ENCODE data around the gene OR13J1.

Gene OR13J1

DNA sequence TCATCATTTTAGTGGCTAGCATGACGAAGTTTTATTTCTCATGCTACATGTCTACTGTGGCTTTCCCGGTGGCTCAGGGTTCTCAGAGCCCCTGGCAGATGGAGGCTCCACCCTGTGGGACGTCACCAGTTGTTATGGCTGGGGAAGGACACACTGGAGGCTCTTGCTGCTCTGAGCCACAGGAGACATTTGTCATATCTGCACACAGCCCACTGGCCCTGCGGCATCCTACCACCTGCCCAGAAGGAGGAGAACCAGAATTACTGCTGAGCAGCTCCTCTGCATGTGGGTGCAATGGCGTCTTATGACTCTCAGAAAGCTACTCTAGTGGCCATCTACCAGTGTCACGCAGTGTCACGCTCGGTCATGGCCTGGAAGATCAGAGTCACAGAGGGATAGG is 6.6 kb downstream of the OR13J1 start:
- no peak for FAIRE-seq

DNA sequence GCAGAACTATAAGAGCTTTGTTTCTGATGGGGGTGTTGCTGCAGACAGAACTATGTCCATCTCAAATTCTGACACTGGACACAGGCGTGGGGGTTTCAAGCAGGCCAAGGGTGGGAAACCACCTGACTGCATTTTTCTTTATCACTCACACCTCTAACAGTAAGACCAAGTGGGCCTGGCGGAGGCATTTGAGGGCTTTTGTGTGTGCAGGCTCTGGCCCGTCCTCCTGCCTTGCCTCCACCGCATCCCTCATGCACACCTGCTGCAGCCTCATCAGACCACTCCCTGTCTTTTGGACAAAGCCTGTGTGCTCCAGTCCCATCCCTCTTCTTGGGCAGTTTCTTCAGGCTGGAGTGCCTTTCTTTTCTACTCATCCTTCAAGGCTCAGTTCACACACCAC is 7.9 kb downstream of the OR13J1 start:
- TF ChIP-seq, protein P1, sequence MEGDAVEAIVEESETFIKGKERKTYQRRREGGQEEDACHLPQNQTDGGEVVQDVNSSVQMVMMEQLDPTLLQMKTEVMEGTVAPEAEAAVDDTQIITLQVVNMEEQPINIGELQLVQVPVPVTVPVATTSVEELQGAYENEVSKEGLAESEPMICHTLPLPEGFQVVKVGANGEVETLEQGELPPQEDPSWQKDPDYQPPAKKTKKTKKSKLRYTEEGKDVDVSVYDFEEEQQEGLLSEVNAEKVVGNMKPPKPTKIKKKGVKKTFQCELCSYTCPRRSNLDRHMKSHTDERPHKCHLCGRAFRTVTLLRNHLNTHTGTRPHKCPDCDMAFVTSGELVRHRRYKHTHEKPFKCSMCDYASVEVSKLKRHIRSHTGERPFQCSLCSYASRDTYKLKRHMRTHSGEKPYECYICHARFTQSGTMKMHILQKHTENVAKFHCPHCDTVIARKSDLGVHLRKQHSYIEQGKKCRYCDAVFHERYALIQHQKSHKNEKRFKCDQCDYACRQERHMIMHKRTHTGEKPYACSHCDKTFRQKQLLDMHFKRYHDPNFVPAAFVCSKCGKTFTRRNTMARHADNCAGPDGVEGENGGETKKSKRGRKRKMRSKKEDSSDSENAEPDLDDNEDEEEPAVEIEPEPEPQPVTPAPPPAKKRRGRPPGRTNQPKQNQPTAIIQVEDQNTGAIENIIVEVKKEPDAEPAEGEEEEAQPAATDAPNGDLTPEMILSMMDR (IDR thresholded peaks at IDR 0.05; ENCODE audit: insufficient read depth, missing control alignments), result no peak
- no peak for DNase-seq (ENCODE audit: insufficient read length, low spot score)
- no peak for FAIRE-seq

More for the DNA sequence above, 6.6 kb downstream of the OR13J1 start:
- no peak for DNase-seq (ENCODE audit: insufficient read length, low spot score)
- TF ChIP-seq, protein P1 (IDR thresholded peaks at IDR 0.05; ENCODE audit: insufficient read depth, missing control alignments), result no peak

DNA sequence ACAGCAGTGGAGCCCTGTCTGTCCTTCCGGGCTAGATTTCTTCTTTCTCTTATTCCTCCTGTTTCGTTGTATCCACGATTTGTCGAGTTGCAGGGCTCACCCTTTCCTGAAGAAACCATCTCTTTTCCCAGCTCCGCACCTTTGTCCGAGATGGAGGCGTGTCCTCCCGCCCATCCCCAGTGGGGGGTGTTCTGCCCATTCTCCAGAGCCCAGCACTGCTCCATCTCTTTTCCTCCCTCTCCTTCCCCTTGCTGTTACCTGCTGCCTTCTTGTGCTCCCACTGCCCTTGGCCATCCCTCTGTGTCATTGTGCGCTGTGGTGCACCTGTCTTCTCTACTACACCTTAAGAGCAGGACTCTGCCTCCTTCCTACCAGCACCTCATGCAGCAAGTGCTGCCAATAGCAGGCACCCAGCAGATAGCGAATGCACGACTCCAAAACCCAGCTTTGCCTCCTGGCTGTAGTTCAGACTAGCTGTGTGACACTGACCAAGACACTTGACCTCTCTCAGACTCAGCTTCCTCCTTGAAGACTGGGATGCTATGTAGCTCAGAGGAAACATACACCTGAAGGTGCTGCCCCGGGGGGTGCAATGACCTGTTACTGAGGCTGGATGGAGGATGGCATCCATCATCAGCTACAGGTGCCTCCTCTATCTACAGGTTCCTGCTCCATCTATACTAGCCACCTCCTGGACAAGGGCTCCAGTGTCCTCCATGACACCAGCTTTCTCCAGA is 8.9 kb downstream of the OR13J1 start:
- FAIRE-seq (no peak), DNase-seq (ENCODE audit: insufficient read length, low spot score) (no peak)
- TF ChIP-seq, protein P1 (IDR thresholded peaks at IDR 0.05; ENCODE audit: insufficient read depth, missing control alignments), result no peak

DNA sequence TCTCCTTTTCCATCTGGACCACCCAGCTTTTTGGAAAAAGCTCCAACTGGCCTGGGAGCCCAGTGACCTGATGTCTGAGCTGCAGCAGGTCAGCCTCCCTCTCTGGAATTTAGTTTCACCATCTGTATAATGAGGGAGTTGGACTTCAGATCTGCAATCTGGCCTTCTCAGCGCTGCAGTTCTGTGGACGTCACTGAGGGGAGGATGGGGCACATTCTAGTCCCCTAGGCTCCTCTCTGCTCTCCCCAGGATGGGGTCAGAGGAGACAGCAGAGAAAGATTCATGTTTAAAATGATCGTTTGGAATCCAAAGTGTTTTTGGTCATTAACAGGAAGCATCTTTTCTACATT is 10.2 kb downstream of the OR13J1 start:
- TF ChIP-seq, protein P1 (IDR thresholded peaks at IDR 0.05; ENCODE audit: insufficient read depth, missing control alignments), result no peak
- DNase-seq (ENCODE audit: insufficient read length, low spot score), result no peak
- no peak for FAIRE-seq

DNA sequence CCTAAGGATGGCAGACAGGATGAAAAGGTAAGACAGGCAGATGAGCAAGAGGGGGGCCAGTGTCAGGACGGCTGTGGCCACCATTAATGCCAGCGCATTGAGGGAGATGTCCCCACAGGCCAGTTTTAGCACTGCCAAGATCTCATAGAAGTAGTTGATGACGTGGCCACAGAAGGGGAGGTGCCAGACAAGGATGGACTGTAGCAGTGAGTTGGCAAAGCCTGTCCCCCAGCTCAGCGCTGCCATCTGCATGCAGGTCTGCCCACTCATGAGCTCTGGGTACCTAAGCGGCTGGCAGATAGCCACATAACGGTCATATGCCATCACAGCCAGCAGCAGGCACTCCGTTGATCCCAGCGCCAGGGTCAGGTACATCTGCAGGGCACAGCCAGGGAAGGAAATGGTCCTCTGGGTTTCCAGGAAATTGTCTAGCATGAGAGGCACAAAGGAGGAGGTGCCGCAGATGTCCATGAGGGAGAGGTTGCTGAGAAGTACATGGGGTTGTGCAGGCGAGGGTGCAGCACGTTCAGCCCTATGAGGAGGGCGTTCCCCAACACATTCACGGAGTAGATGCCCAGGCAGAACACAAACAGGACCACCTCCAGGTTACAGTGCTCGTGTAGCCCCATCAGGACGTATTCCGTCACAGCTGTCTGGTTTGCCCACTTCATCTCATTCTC is 10.8 kb downstream of the OR13J1 start:
- no peak for DNase-seq (ENCODE audit: insufficient read length, low spot score)

DNA sequence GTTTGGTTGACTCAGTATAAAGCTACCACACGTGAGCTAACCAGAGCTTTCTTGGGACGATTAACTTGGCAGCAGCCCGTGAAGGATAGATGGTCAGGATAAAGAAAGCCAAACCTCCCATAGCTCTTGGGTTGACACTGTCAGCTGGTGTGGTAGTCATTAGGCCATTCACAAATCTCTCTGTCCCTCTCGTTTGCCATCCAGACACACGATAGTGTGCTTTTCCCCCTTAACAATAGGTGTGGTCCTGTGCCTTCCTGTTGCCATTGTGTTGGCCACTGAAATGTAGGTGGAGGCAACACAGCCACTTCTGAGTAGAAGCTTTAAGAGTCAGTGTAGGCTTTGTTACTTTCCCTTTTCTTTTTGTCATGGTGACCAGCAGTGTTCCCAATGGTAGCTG is 11.7 kb downstream of the OR13J1 start:
- no peak for FAIRE-seq
- TF ChIP-seq, protein P1 (IDR thresholded peaks at IDR 0.05; ENCODE audit: insufficient read depth, missing control alignments), result no peak
- no peak for DNase-seq (ENCODE audit: insufficient read length, low spot score)

More for the DNA sequence above, 10.8 kb downstream of the OR13J1 start:
- FAIRE-seq, result no peak
- TF ChIP-seq, protein P1 (IDR thresholded peaks at IDR 0.05; ENCODE audit: insufficient read depth, missing control alignments), result no peak

DNA sequence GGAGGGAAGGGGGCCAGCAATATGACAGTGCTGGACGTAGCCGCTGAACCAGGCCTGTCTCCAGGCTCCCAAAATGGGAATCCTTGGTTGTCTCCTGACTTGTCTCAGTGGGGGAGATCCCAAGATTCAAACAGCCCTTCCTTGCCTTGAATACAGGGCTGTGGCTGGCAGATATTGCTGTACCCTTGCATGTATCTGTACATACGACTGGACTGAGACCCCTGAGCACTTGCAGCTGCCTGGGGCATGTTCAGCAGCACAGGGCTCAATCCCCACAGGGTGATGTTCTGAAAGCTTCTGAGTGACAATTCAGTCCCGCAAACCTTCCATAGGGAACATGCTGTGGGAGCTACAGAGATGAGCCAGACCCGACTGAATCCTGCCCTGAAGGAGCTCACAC is 13.3 kb downstream of the OR13J1 start:
- FAIRE-seq (no peak), DNase-seq (ENCODE audit: insufficient read length, low spot score) (no peak)
- TF ChIP-seq, protein P1 (IDR thresholded peaks at IDR 0.05; ENCODE audit: insufficient read depth, missing control alignments), result no peak
